Right cardiac atrium (tissue), 5 donors: ENCODE results near the gene CCT4. TPM values are rescaled to one million over a fixed set of nuclear protein-coding genes. Genes with fewer than 3 reads are reported as not detected.
"Not testable (repeated sequence)": the region's sequence is repeated elsewhere in the genome, so short reads cannot be mapped to it uniquely, and the experiment has no call there.

Experiments used
- ATAC-seq, 2 donors: fragments of 200-7000 bp; cut with Tn5 transposase; one replicate each; pipeline versions ENCODE4 v1.8.0 to v1.9.1; 2020; ENCODE audit warnings: moderate library complexity in 2 of 2, mild to moderate bottlenecking in 1 of 2
- DNase-seq, 3 donors: peaks; one replicate each; pipeline ENCODE4 v3.0.0-alpha.2; 2020
- H3K27ac ChIP-seq: one replicate; pipeline ENCODE4 v1.5.1; 2013; ENCODE audit warnings: mild to moderate bottlenecking, low read length, control low read depth, moderate library complexity
- H3K27me3 ChIP-seq: one replicate; pipeline ENCODE4 v1.6.1; 2013; ENCODE audit not compliant: control insufficient read depth, insufficient read depth
- H3K4me1 ChIP-seq: one replicate; pipeline ENCODE4 v1.6.1; 2013; ENCODE audit warnings: low read length; ENCODE audit not compliant: control insufficient read depth, insufficient read depth
- H3K4me3 ChIP-seq: one replicate; pipeline ENCODE4 v1.5.1; 2013; ENCODE audit warnings: low read length, control low read depth
- H3K9me3 ChIP-seq: one replicate; pipeline ENCODE4 v1.6.1; 2013; ENCODE audit warnings: low read length; ENCODE audit not compliant: control insufficient read depth
- WGBS: extraction: QIAGEN DNeasy Blood & Tissue Kit; methylation state at CpG from one replicate; pipeline ENCODE4 v1.1.7; 2013; 5-methylcytosine and 5-hydroxymethylcytosine counted together
- intact Hi-C, 4 donors: fragments of 100-400 bp; cut with DNase I; formaldehyde crosslinking; loops; one replicate each; pipeline versions ENCODE4 v1.11.0 to v1.14.0; 2022 to 2023
- long read RNA-seq, 4 donors: library from polyadenylated mRNA; unstranded; transcript quantifications; one replicate each; pipeline ENCODE4 v2.0.0, GENCODE V29; 2020 to 2021
- polyA plus RNA-seq: library from polyadenylated mRNA; stranded (reverse); fragments of 200-250 nt; gene quantifications from one replicate; pipeline ENCODE4 v1.2.3, GENCODE V29; 2013
- total RNA-seq, 4 donors: library from RNA; stranded (reverse); fragmentation: NEBNext Ultra II Directional; extraction: Animal tissue kit (Norgen Biotek cat#: 25700); gene quantifications; one replicate each; pipeline ENCODE4 v1.2.1, GENCODE V29; 2021
- donor health status: healthy with polysubstance abuse.
- donor health status: DM: no; HTN: yes; CAD: no.
- donor health status: DM: no; HTN: no; CAD: no.
- donor health status: DM: no; HTN: yes; CAD: no; lungs with severe emphysema.
- donor health status: DM: yes; HTN: yes; CAD: no.

CCT4 gene
- total RNA-seq = 100 to 1,000 TPM in 3 of 4 donors, 10 to 100 TPM in 1; 89.7 to 112 (median 105) TPM
- polyA plus RNA-seq = 74.1 TPM
- long read RNA-seq, donor 1, transcript CCT4-201 (14 exons, 2,520 nt) = major isoform, 260 of 281 reads
- long read RNA-seq, donor 1, transcript CCT4-202 (2 exons, 388 nt) = minor isoform, 6 of 281 reads
- long read RNA-seq, donor 1, partial matches to known transcripts = 7 of 281 reads
- long read RNA-seq, donor 1, other reads (novel, unspliced or antisense) = 8 of 281 reads
- long read RNA-seq, donor 2, transcript CCT4-201 (14 exons, 2,520 nt) = major isoform, 111 of 116 reads
- long read RNA-seq, donor 2, partial matches to known transcripts = 1 of 116 reads
- long read RNA-seq, donor 2, other reads (novel, unspliced or antisense) = 1 of 116 reads
- long read RNA-seq, donor 3, transcript CCT4-201 (14 exons, 2,520 nt) = major isoform, 572 of 584 reads
- long read RNA-seq, donor 3, partial matches to known transcripts = 3 of 584 reads
- long read RNA-seq, donor 3, other reads (novel, unspliced or antisense) = 9 of 584 reads
- long read RNA-seq, donor 4, transcript CCT4-201 (14 exons, 2,520 nt) = major isoform, 120 of 123 reads
- long read RNA-seq, donor 4, partial matches to known transcripts = 1 of 123 reads
- long read RNA-seq, donor 4, other reads (novel, unspliced or antisense) = 2 of 123 reads

- DNase-seq (peak; percentile 88 to 95 (median 95)), ATAC-seq (peak; percentile 90 to 93)
- Histone ChIP-seq H3K27me3 (no peaks in the 10 kb centered on the region), H3K4me3 (peak within 1 kb of the TSS; percentile 93), H3K4me1 (no peaks in the 10 kb centered on the region), H3K9me3 (no peaks in the 10 kb centered on the region), H3K27ac (peak within 1 kb of the TSS; percentile 99)
- intact Hi-C loops = no loop called here
- under 1% methylated on average over 74 of the region's 74 CpGs for WGBS
Observed at GRCh38 chr2:61888267-61889055, at the start of gene CCT4. Gene CCT4, minus strand, starts transcription at chr2:61888656. Its CDS starts 149 bp downstream, at chr2:61888507.

- ATAC-seq = no peak
- H3K4me1 ChIP-seq = no peaks in the 10 kb centered on the region
- intact Hi-C loops = no loop called here
- H3K27me3 ChIP-seq = no peaks in the 10 kb centered on the region
- no peak for DNase-seq
- no peak overlapping the region for H3K4me3 ChIP-seq
- no peak overlapping the region for H3K27ac ChIP-seq
- whole genome bisulfite sequencing = 65% methylated on average over 5 of the region's 5 CpGs
- H3K9me3 ChIP-seq = no peaks in the 10 kb centered on the region
Observed at GRCh38 chr2:61937886-61938285, 49.4 kb upstream of the CCT4 start.

GRCh38 chr2:61937098-61937497, 48.6 kb upstream of the CCT4 start:
- intact Hi-C loops = no loop called here
- H3K27me3 ChIP-seq = no peaks in the 10 kb centered on the region
- ATAC-seq (no peak), DNase-seq (no peak)
- H3K4me3 ChIP-seq = no peak overlapping the region
- H3K9me3 ChIP-seq = no peaks in the 10 kb centered on the region
- no peak overlapping the region for H3K27ac ChIP-seq
- no peaks in the 10 kb centered on the region for H3K4me1 ChIP-seq
- 96% methylated on average over 3 of the region's 3 CpGs for WGBS

GRCh38 chr2:61928826-61929461, 40.5 kb upstream of the CCT4 start:
- intact Hi-C loops = loop anchor here in 1 of 4 donors (10.0 kb wide), 1 partner anchor 486 kb away; no protein-coding TSS in a partner anchor
- whole genome bisulfite sequencing = 47% methylated on average over 5 of the region's 5 CpGs
- DNase-seq (no peak), ATAC-seq (peak; percentile 26 to 37)
- Histone ChIP-seq H3K27ac (peak overlapping the region; percentile 32), H3K9me3 (no peaks in the 10 kb centered on the region), H3K4me1 (peaks cover 4% of the 10 kb centered on the region), H3K27me3 (no peaks in the 10 kb centered on the region), H3K4me3 (no peak overlapping the region)

GRCh38 chr2:61926531-61927477, 38.3 kb upstream of the CCT4 start:
- 81% methylated on average over 8 of the region's 8 CpGs for WGBS
- H3K4me3 ChIP-seq = no peak overlapping the region
- ATAC-seq (no peak), DNase-seq (no peak)
- H3K27ac ChIP-seq = no peak overlapping the region
- H3K9me3 ChIP-seq = no peaks in the 10 kb centered on the region
- intact Hi-C loops = loop anchor here in 1 of 4 donors (10.0 kb wide), 1 partner anchor 488 kb away; no protein-coding TSS in a partner anchor
- H3K4me1 ChIP-seq = peaks cover 4% of the 10 kb centered on the region
- no peaks in the 10 kb centered on the region for H3K27me3 ChIP-seq

GRCh38 chr2:61924895-61925663, 36.6 kb upstream of the CCT4 start:
- DNase-seq = no peak
- WGBS = 74% methylated on average over 15 of the region's 15 CpGs
- H3K27me3 ChIP-seq = no peaks in the 10 kb centered on the region
- no peak overlapping the region for H3K27ac ChIP-seq
- no peak for ATAC-seq
- intact Hi-C loops = loop anchor here in 1 of 4 donors (10.0 kb wide), 1 partner anchor 490 kb away; no protein-coding TSS in a partner anchor
- H3K4me3 ChIP-seq = no peak overlapping the region
- H3K9me3 ChIP-seq = no peaks in the 10 kb centered on the region
- peaks cover 4% of the 10 kb centered on the region for H3K4me1 ChIP-seq

- Histone ChIP-seq H3K4me1 (peaks cover 4% of the 10 kb centered on the region), H3K9me3 (no peaks in the 10 kb centered on the region), H3K4me3 (no peak overlapping the region), H3K27ac (no peak overlapping the region), H3K27me3 (no peaks in the 10 kb centered on the region)
- intact Hi-C loops = loop anchor here in 1 of 4 donors (10.0 kb wide), 1 partner anchor 492 kb away; no protein-coding TSS in a partner anchor
- DNase-seq (no peak), ATAC-seq (no peak)
Observed at GRCh38 chr2:61922714-61923113, 34.3 kb upstream of the CCT4 start.

GRCh38 chr2:61920548-61920947, 32.1 kb upstream of the CCT4 start:
- 68% methylated on average over 1 of the region's 1 CpG for WGBS
- Histone ChIP-seq H3K4me1 (peaks cover 4% of the 10 kb centered on the region), H3K4me3 (no peak overlapping the region), H3K27me3 (no peaks in the 10 kb centered on the region), H3K9me3 (no peaks in the 10 kb centered on the region), H3K27ac (no peak overlapping the region)
- ATAC-seq = no peak
- no peak for DNase-seq
- intact Hi-C loops = loop anchor here in 1 of 4 donors (10.0 kb wide), 1 partner anchor 494 kb away; no protein-coding TSS in a partner anchor

GRCh38 chr2:61914794-61915193, 26.3 kb upstream of the CCT4 start:
- not testable (repeated sequence) for H3K4me3 ChIP-seq, H3K9me3 ChIP-seq, DNase-seq, H3K4me1 ChIP-seq, ATAC-seq, H3K27me3 ChIP-seq, H3K27ac ChIP-seq
- intact Hi-C loops = loop anchor here in 2 of 4 donors (5.0 to 10.0 kb wide), 2 partner anchors 280 to 498 kb away; partner anchors contain the start of gene B3GNT2 (in 1 of the 2)
- WGBS = 93% methylated on average over 4 of the region's 4 CpGs
